Heart right ventricle (tissue), 16 donors: ENCODE data around the gene ZSCAN10. TPM values are rescaled to one million over a fixed set of nuclear protein-coding genes. Genes with fewer than 3 reads are reported as not detected.
"Not testable (repeated sequence)": the region's sequence is repeated elsewhere in the genome, so short reads cannot be mapped to it uniquely, and the experiment has no call there.

Experiments used
- ATAC-seq, 8 donors: fragments of 200-7000 bp; cut with Tn5 transposase; one replicate each; pipeline ENCODE4 v1.9.1; 2020; ENCODE audit warnings: mild to moderate bottlenecking in 8 of 8, moderate library complexity in 8 of 8, moderate number of reproducible peaks in 1 of 8
- DNase-seq, 2 donors: peaks; one replicate each; pipeline ENCODE4 v3.0.0-alpha.2; 2020
- H3K27ac ChIP-seq, 10 donors: fragments of 200-600 bp; sonication (generic) in 2 of 10; one replicate each; pipeline versions ENCODE4 v1.5.0 to v1.8.0; 2020 to 2022; ENCODE audit warnings: mild to moderate bottlenecking in 3 of 10
- H3K27me3 ChIP-seq, 7 donors: fragments of 200-600 bp; one replicate each; pipeline ENCODE4 v1.8.0; 2021 to 2022; ENCODE audit warnings: mild to moderate bottlenecking in 2 of 7
- H3K36me3 ChIP-seq, 9 donors: fragments of 200-600 bp; sonication (generic) in 1 of 9; one replicate each; pipeline versions ENCODE4 v1.5.0 to v1.8.0; 2020 to 2022; ENCODE audit warnings: mild to moderate bottlenecking in 2 of 9
- H3K4me1 ChIP-seq, 9 donors: fragments of 200-600 bp; sonication (generic) in 1 of 9; one replicate each; pipeline versions ENCODE4 v1.5.0 to v1.8.0; 2020 to 2022; ENCODE audit warnings: mild to moderate bottlenecking in 4 of 9
- H3K4me3 ChIP-seq, 10 donors: fragments of 200-600 bp; sonication (generic) in 2 of 10; one replicate each; pipeline versions ENCODE4 v1.5.0 to v1.8.0; 2020 to 2022; ENCODE audit warnings: mild to moderate bottlenecking in 7 of 10, moderate library complexity in 2 of 10
- H3K9me3 ChIP-seq, 11 donors: fragments of 200-600 bp in 10 of 11; sonication (generic) in 2 of 11; one replicate each; pipeline versions ENCODE4 v1.5.0 to v1.8.0; 2013 to 2022; ENCODE audit warnings: mild to moderate bottlenecking in 2 of 11, control low read depth in 1 of 11, moderate library complexity in 1 of 11
- CTCF ChIP-seq, 9 donors: fragments of 200-600 bp; sonication (generic) in 2 of 9; IDR thresholded peaks; one replicate each; pipeline versions ENCODE4 v1.5.0 to v1.8.0; 2021 to 2022; ENCODE audit warnings: antibody characterized with exemption in 9 of 9, mild to moderate bottlenecking in 5 of 9, moderate library complexity in 1 of 9
- WGBS, 2 donors: extraction: QIAGEN DNeasy Blood & Tissue Kit; methylation state at CpG; one replicate each; pipeline ENCODE4 v1.1.7; 2013; ENCODE audit warnings: inconsistent platforms in 1 of 2; 5-methylcytosine and 5-hydroxymethylcytosine counted together
- intact Hi-C, 10 donors: fragments of 100-400 bp; cut with DNase I; formaldehyde crosslinking; loops; one replicate each; pipeline versions ENCODE4 v1.11.1 to v1.14.2; 2022
- polyA plus RNA-seq, 2 donors: library from polyadenylated mRNA; stranded (reverse); fragments of 200-250 nt; gene quantifications; one replicate each; pipeline ENCODE4 v1.2.3, GENCODE V29; 2013
- total RNA-seq, 10 donors: library from RNA; stranded (reverse); fragmentation: NEBNext Ultra II Directional in 3 of 10; extraction: Animal tissue kit (Norgen Biotek cat#: 25700) in 3 of 10; gene quantifications; one replicate each; pipeline versions ENCODE4 v1.2.1 to v1.2.4, GENCODE V29; 2021 to 2023
- donor health status: Arrhythmogenic right ventricular cardiomyopathy.
- donor health status: ischemic (EF 13 %, LVEDD 7.1; RV severe dilation, severe dysfunction).
- donor health status: healthy with polysubstance abuse.
- donor health status: DM: no; HTN: yes; CAD: no.
- donor health status: DM: no; HTN: no; CAD: no.
- donor health status: ischemic (EF 25% LVEDD 6.9; RV normal size, moderate dysfunction).
- donor health status: ischemic (EF 25% LVEDD 5.7; RV mildly dilated, moderate dysfunction).
- donor health status: healthy.
- donor health status: DM: yes; HTN: yes; CAD: no.
- donor health status: Ischemic cardiomyopathy.
- donor health status: ischemic (EF 35%, LVEDD 5.7; RV mildly dilated, moderate dysfunction).
- donor health status: nonischemic (EF 11% LVEDD 7.7; RV severe dilation, severe dysfunction).
- donor health status: DM: yes; HTN: yes; CAD: no.
- donor health status: PGD.
- donor health status: ischemic (EF 29% LVEDD 5.4; RV normal size, mild dysfunction).
- donor health status: nonischemic (EF 23%, LVEDD 6.1; RV moderate dilation, normal function).

The ZSCAN10 gene
- total and polyA plus RNA-seq, 12 donors: 0.01 to 0.07 TPM; not detected in 10

- no peak overlapping the region for H3K4me3 ChIP-seq
- H3K27ac ChIP-seq: peak overlapping the region in 1 of 10 donors; percentile 26
- intact Hi-C loops: no loop called here
- H3K9me3 ChIP-seq: no peaks in the 10 kb centered on the region
- no peaks in the 10 kb centered on the region for H3K27me3 ChIP-seq
- H3K4me1 ChIP-seq: peaks cover 0 to 32% (median 9%) of the 10 kb centered on the region in 9 donors
- 87 to 90% methylated on average over 9 of the region's 9 CpGs for WGBS, 2 donors
- TF ChIP-seq CTCF (IDR thresholded peaks at IDR 0.05): no peak
- no peak for DNase-seq
- no peak for ATAC-seq
- peaks cover 0 to 26% (median 0%) of the 10 kb centered on the region in 9 donors for H3K36me3 ChIP-seq
These were observed 28.4 kb downstream of the ZSCAN10 start for GRCh38 chr16:3070608-3071111.

GRCh38 chr16:3069146-3069545 is 29.9 kb downstream of the ZSCAN10 start:
- H3K4me3 ChIP-seq, H3K27me3 ChIP-seq, H3K9me3 ChIP-seq, DNase-seq, H3K27ac ChIP-seq, ATAC-seq: not testable (repeated sequence)
- Histone ChIP-seq H3K4me1 (peaks cover 3 to 34% (median 14%) of the 10 kb centered on the region in 9 donors), H3K36me3 (peaks cover 0 to 26% (median 0%) of the 10 kb centered on the region in 9 donors)
- WGBS, 2 donors: 87 to 89% methylated on average over 10 of the region's 11 CpGs
- intact Hi-C loops: loop anchor here in 1 of 10 donors (5.0 kb wide), 1 partner anchor 33 kb away; no protein-coding TSS in a partner anchor

GRCh38 chr16:3068487-3068886 is 30.6 kb downstream of the ZSCAN10 start:
- DNase-seq (no peak), ATAC-seq (no peak)
- Histone ChIP-seq H3K27ac (peak overlapping the region in 2 of 10 donors; percentile 75 to 84), H3K27me3 (no peaks in the 10 kb centered on the region), H3K4me1 (peaks cover 3 to 34% (median 14%) of the 10 kb centered on the region in 9 donors), H3K36me3 (peaks cover 0 to 26% (median 0%) of the 10 kb centered on the region in 9 donors), H3K9me3 (no peaks in the 10 kb centered on the region), H3K4me3 (peak overlapping the region in 2 of 10 donors; percentile 66 to 71)
- no peak for TF ChIP-seq CTCF (IDR thresholded peaks at IDR 0.05)
- intact Hi-C loops: loop anchor here in 1 of 10 donors (5.0 kb wide), 1 partner anchor 34 kb away; no protein-coding TSS in a partner anchor
- WGBS, 2 donors: 65 to 71% methylated on average over 4 of the region's 4 CpGs

- WGBS, 2 donors: 42 to 76% methylated on average over 7 of the region's 7 CpGs
- ATAC-seq (no peak), DNase-seq (no peak)
- Histone ChIP-seq H3K27ac (peak overlapping the region; percentile 81 to 94 (median 88)), H3K4me1 (peaks cover 3 to 40% (median 14%) of the 10 kb centered on the region in 9 donors), H3K4me3 (peak overlapping the region in 9 of 10 donors; percentile 43 to 71 (median 65)), H3K9me3 (no peaks in the 10 kb centered on the region), H3K36me3 (peaks cover 0 to 26% (median 0%) of the 10 kb centered on the region in 9 donors), H3K27me3 (no peaks in the 10 kb centered on the region)
- no peak for TF ChIP-seq CTCF (IDR thresholded peaks at IDR 0.05)
- intact Hi-C loops: loop anchor here in 1 of 10 donors (5.0 kb wide), 1 partner anchor 36 kb away; no protein-coding TSS in a partner anchor
These were observed 32.7 kb downstream of the ZSCAN10 start for GRCh38 chr16:3066440-3066748.
